HEK293 (cell line): ENCODE results near the gene VPS35L.

Source experiments
- AEBP2 ChIP-seq: fragments of 450-650 bp; formaldehyde crosslinking; IDR thresholded peaks from 2 replicates; pipeline ENCODE4 v1.5.1; 2016; ENCODE audit warnings: missing biosample characterization, missing genetic modification characterization, borderline replicate concordance
- CTCF ChIP-seq: fragments of 450-650 bp; formaldehyde crosslinking; IDR thresholded peaks from 2 replicates; pipeline ENCODE4 v1.5.1; 2016; ENCODE audit warnings: missing biosample characterization, missing genetic modification characterization
- GLI2 ChIP-seq: fragments of 450-650 bp; formaldehyde crosslinking; IDR thresholded peaks from 2 replicates; pipeline ENCODE4; 2017; ENCODE audit warnings: missing biosample characterization, missing genetic modification characterization, low read depth, borderline replicate concordance
- IKZF3 ChIP-seq: fragments of 450-650 bp; IDR thresholded peaks from 2 replicates; pipeline ENCODE4 v1.5.0; 2018; ENCODE audit warnings: missing biosample characterization, mild to moderate bottlenecking, missing genetic modification characterization, moderate library complexity
- SALL2 ChIP-seq: fragments of 450-650 bp; formaldehyde crosslinking; IDR thresholded peaks from 2 replicates; pipeline ENCODE4 v1.5.0; 2017; ENCODE audit warnings: missing biosample characterization, mild to moderate bottlenecking, missing genetic modification characterization, borderline replicate concordance
- TCF7L2 ChIP-seq: IDR thresholded peaks from 2 replicates; pipeline ENCODE4 v1.6.1; 2011; ENCODE audit warnings: low read depth, mild to moderate bottlenecking, inconsistent platforms, low read length, moderate library complexity, borderline replicate concordance
- ZBTB8A ChIP-seq: fragments of 450-650 bp; formaldehyde crosslinking; IDR thresholded peaks from 2 replicates; pipeline ENCODE4 v1.5.1; 2016; ENCODE audit warnings: missing biosample characterization, missing genetic modification characterization
- ZEB2 ChIP-seq: fragments of 450-650 bp; formaldehyde crosslinking; IDR thresholded peaks from 2 replicates; pipeline ENCODE4 v1.5.1; 2016; ENCODE audit warnings: missing biosample characterization, missing genetic modification characterization
- ZNF274 ChIP-seq, 2 experiments: fragments of 200-500 bp in 1 of 2; fragments of 450-650 bp in 1 of 2; sonication (Bioruptor generic) in 1 of 2; formaldehyde crosslinking in 1 of 2; IDR thresholded peaks; 2 replicates each; pipeline versions ENCODE4 v1.5.1 to v1.6.1; 2014 to 2016; ENCODE audit warnings: borderline replicate concordance in 1 of 2, inconsistent platforms in 1 of 2, low read length in 1 of 2, missing biosample characterization in 1 of 2, missing genetic modification characterization in 1 of 2
- ZNF311 ChIP-seq: fragments of 450-650 bp; formaldehyde crosslinking; IDR thresholded peaks from 2 replicates; pipeline ENCODE4 v1.5.1; 2017; ENCODE audit warnings: missing biosample characterization, missing genetic modification characterization, borderline replicate concordance
- ZNF488 ChIP-seq: fragments of 450-650 bp; formaldehyde crosslinking; IDR thresholded peaks from 2 replicates; pipeline ENCODE4 v1.5.1; 2016; ENCODE audit warnings: missing biosample characterization, missing genetic modification characterization
- ZSCAN23 ChIP-seq: fragments of 450-650 bp; formaldehyde crosslinking; IDR thresholded peaks from 2 replicates; pipeline ENCODE4 v1.5.1; 2016; ENCODE audit warnings: missing biosample characterization, missing genetic modification characterization

GRCh38 chr16:19582050-19582831, 26.7 kb downstream of the VPS35L start:
- no peak for TF ChIP-seq CTCF (tag by site-specific recombination)
- no peak for TF ChIP-seq ZNF311 (tag by site-specific recombination)
- TF ChIP-seq ZEB2 (tag by site-specific recombination) = no peak
- TF ChIP-seq ZNF274 (IDR thresholded peaks at IDR 0.05; ENCODE audit: low read length) = no peak
- no peak for TF ChIP-seq ZNF274 (tag by site-specific recombination; IDR thresholded peaks at IDR 0.05; ENCODE audit: borderline replicate concordance)
- TF ChIP-seq ZNF488 = no peak
- TF ChIP-seq ZSCAN23 (tag by site-specific recombination) = no peak
- no peak for TF ChIP-seq TCF7L2
- TF ChIP-seq SALL2 (tag by site-specific recombination) = no peak
- TF ChIP-seq AEBP2 (tag by site-specific recombination) = no peak
- no peak for TF ChIP-seq GLI2 (tag by site-specific recombination)
- no peak for TF ChIP-seq ZBTB8A (tag by site-specific recombination)
- no peak for TF ChIP-seq IKZF3
